PFSK-1 (cell line): Measurements from ENCODE around the gene GRIN2A.

ENCODE experiments used
- FOXP2 ChIP-seq: optimal IDR thresholded peaks from 2 replicates; pipeline ENCODE3; 2011; ENCODE audit warnings: borderline replicate concordance, control low read depth, inconsistent platforms; ENCODE audit not compliant: insufficient read depth; ENCODE audit errors: extremely low read length, extremely low read depth
- POLR2AphosphoS5 ChIP-seq: IDR thresholded peaks from 2 replicates; pipeline ENCODE4 v1.6.1; 2012; ENCODE audit warnings: low read depth, mild to moderate bottlenecking, control low read depth, low read length, moderate library complexity
- SIN3A ChIP-seq: IDR thresholded peaks from 2 replicates; pipeline ENCODE4 v1.6.1; 2012; ENCODE audit warnings: mild to moderate bottlenecking, low read length, moderate library complexity, borderline replicate concordance; ENCODE audit not compliant: insufficient read depth
- TAF1 ChIP-seq: IDR thresholded peaks from 2 replicates; pipeline ENCODE4 v1.6.1; 2012; ENCODE audit warnings: low read length, control low read depth, borderline replicate concordance; ENCODE audit not compliant: insufficient read depth
- TF ChIP-seq, protein P1 (sequence below), 2 experiments: IDR thresholded peaks; 2 replicates each; pipeline versions ENCODE4 v1.6.1 to v1.8.0; 2011 to 2012; ENCODE audit warnings: low read depth in 2 of 2, low read length in 2 of 2, control low read depth in 1 of 2, inconsistent platforms in 1 of 2, mild to moderate bottlenecking in 1 of 2, moderate library complexity in 1 of 2; ENCODE audit not compliant: insufficient read depth in 1 of 2

The GRIN2A gene

GRCh38 chr16:10112021-10112420 is 70.2 kb downstream of the GRIN2A start:
- TF ChIP-seq TAF1 = no peak
- TF ChIP-seq, protein P1, sequence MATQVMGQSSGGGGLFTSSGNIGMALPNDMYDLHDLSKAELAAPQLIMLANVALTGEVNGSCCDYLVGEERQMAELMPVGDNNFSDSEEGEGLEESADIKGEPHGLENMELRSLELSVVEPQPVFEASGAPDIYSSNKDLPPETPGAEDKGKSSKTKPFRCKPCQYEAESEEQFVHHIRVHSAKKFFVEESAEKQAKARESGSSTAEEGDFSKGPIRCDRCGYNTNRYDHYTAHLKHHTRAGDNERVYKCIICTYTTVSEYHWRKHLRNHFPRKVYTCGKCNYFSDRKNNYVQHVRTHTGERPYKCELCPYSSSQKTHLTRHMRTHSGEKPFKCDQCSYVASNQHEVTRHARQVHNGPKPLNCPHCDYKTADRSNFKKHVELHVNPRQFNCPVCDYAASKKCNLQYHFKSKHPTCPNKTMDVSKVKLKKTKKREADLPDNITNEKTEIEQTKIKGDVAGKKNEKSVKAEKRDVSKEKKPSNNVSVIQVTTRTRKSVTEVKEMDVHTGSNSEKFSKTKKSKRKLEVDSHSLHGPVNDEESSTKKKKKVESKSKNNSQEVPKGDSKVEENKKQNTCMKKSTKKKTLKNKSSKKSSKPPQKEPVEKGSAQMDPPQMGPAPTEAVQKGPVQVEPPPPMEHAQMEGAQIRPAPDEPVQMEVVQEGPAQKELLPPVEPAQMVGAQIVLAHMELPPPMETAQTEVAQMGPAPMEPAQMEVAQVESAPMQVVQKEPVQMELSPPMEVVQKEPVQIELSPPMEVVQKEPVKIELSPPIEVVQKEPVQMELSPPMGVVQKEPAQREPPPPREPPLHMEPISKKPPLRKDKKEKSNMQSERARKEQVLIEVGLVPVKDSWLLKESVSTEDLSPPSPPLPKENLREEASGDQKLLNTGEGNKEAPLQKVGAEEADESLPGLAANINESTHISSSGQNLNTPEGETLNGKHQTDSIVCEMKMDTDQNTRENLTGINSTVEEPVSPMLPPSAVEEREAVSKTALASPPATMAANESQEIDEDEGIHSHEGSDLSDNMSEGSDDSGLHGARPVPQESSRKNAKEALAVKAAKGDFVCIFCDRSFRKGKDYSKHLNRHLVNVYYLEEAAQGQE (IDR thresholded peaks at IDR 0.05; ENCODE audit: insufficient read depth in 1 of 2, low read depth in 2 of 2, low read length in 2 of 2) = no peak
- no peak for TF ChIP-seq SIN3A
- TF ChIP-seq POLR2AphosphoS5 = no peak
- no peak for TF ChIP-seq FOXP2

GRCh38 chr16:10111156-10111761 is 71.0 kb downstream of the GRIN2A start:
- TF ChIP-seq SIN3A (no peak), TAF1 (no peak), FOXP2 (no peak), POLR2AphosphoS5 (no peak)
- TF ChIP-seq, protein P1 (IDR thresholded peaks at IDR 0.05; ENCODE audit: insufficient read depth in 1 of 2, low read depth in 2 of 2, low read length in 2 of 2) = no peak

GRCh38 chr16:10110552-10110951 is 71.7 kb downstream of the GRIN2A start:
- TF ChIP-seq TAF1 (no peak), SIN3A (no peak), POLR2AphosphoS5 (no peak), FOXP2 (no peak)
- TF ChIP-seq, protein P1 (IDR thresholded peaks at IDR 0.05; ENCODE audit: insufficient read depth in 1 of 2, low read depth in 2 of 2, low read length in 2 of 2) = no peak

GRCh38 chr16:10107081-10107480 is 75.1 kb downstream of the GRIN2A start:
- TF ChIP-seq POLR2AphosphoS5 (no peak), TAF1 (no peak), SIN3A (no peak), FOXP2 (no peak)
- TF ChIP-seq, protein P1 (IDR thresholded peaks at IDR 0.05; ENCODE audit: insufficient read depth in 1 of 2, low read depth in 2 of 2, low read length in 2 of 2) = no peak
